Smooth muscle cell (in vitro differentiated cells): Measurements from ENCODE around the gene RSBN1. TPM values are rescaled to one million over a fixed set of nuclear protein-coding genes. Genes with fewer than 3 reads are reported as not detected.

Experiments
- DNase-seq: peaks from one replicate; lab custom pipeline; 2025; ENCODE audit not compliant: unreplicated experiment; lab: John Stamatoyannopoulos, UW
- H2AFZ ChIP-seq: fragments of 200-600 bp; sonication (generic); 2 replicates; pipeline ENCODE4 v1.6.0; 2016; ENCODE audit warnings: antibody characterized with exemption, low read depth, mild to moderate bottlenecking
- H3F3A ChIP-seq: fragments of 200-600 bp; sonication (generic); 2 replicates; pipeline ENCODE4 v1.6.0; 2017; ENCODE audit warnings: antibody characterized with exemption, low read depth
- H3K27ac ChIP-seq: fragments of 200-600 bp; sonication (generic); 2 replicates; pipeline ENCODE4 v1.5.1; 2016; ENCODE audit warnings: low read depth, mild to moderate bottlenecking
- H3K27me3 ChIP-seq: fragments of 200-600 bp; sonication (generic); 2 replicates; pipeline ENCODE4 v1.6.1; 2016; ENCODE audit warnings: low read depth, mild to moderate bottlenecking
- H3K36me3 ChIP-seq: fragments of 200-600 bp; sonication (generic); 2 replicates; pipeline ENCODE4 v1.5.1; 2016; ENCODE audit warnings: low read depth
- H3K4me1 ChIP-seq: fragments of 200-600 bp; sonication (generic); 2 replicates; pipeline ENCODE4 v1.5.1; 2016; ENCODE audit warnings: low read depth
- H3K4me2 ChIP-seq: fragments of 200-600 bp; sonication (generic); 2 replicates; pipeline ENCODE4 v1.6.0; 2016; ENCODE audit warnings: mild to moderate bottlenecking
- H3K4me3 ChIP-seq: fragments of 200-600 bp; sonication (generic); 2 replicates; pipeline ENCODE4 v1.5.1; 2016; ENCODE audit warnings: mild to moderate bottlenecking
- H3K79me2 ChIP-seq: fragments of 200-600 bp; sonication (generic); 2 replicates; pipeline ENCODE4 v1.6.0; 2016; ENCODE audit warnings: low read depth, mild to moderate bottlenecking
- H3K9ac ChIP-seq: fragments of 200-600 bp; sonication (generic); 2 replicates; pipeline ENCODE4 v1.6.0; 2016; ENCODE audit warnings: low read depth
- H3K9me3 ChIP-seq: fragments of 200-600 bp; sonication (generic); replicated peaks from 2 replicates; pipeline ENCODE4 v1.5.1; 2016; ENCODE audit warnings: low read depth
- H4K20me1 ChIP-seq: fragments of 200-600 bp; sonication (generic); 2 replicates; pipeline ENCODE4 v1.6.0; 2016; ENCODE audit warnings: low read depth
- WGBS: methylation state at CpG from one replicate; pipeline ENCODE4 v1.1.7; 2016; ENCODE audit warnings: low lambda C conversion rate; 5-methylcytosine and 5-hydroxymethylcytosine counted together
- polyA plus RNA-seq: library from polyadenylated mRNA; unstranded; fragments of >200 nt; fragmentation: Nextera tagmentation; extraction: Ambion mirVana; gene quantifications from 2 replicates; pipeline ENCODE4 v1.2.1, GENCODE V29; 2016
- total RNA-seq: library from RNA; depleted of rRNA; stranded (reverse); fragments of >200 nt; gene quantifications from 2 replicates; pipeline ENCODE4 v1.2.3, GENCODE V29; 2014
- TF ChIP-seq, protein P1 (sequence below): fragments of 200-600 bp; sonication (generic); IDR thresholded peaks from 2 replicates; pipeline ENCODE4 v1.5.1; 2017; ENCODE audit warnings: borderline replicate concordance, mild to moderate bottlenecking, antibody characterized with exemption; ENCODE audit not compliant: insufficient read depth, poor library complexity, severe bottlenecking

Gene RSBN1
- total and polyA plus RNA-seq, 2 experiments from 2014 or later, result 9.0 to 18.3 TPM

DNA sequence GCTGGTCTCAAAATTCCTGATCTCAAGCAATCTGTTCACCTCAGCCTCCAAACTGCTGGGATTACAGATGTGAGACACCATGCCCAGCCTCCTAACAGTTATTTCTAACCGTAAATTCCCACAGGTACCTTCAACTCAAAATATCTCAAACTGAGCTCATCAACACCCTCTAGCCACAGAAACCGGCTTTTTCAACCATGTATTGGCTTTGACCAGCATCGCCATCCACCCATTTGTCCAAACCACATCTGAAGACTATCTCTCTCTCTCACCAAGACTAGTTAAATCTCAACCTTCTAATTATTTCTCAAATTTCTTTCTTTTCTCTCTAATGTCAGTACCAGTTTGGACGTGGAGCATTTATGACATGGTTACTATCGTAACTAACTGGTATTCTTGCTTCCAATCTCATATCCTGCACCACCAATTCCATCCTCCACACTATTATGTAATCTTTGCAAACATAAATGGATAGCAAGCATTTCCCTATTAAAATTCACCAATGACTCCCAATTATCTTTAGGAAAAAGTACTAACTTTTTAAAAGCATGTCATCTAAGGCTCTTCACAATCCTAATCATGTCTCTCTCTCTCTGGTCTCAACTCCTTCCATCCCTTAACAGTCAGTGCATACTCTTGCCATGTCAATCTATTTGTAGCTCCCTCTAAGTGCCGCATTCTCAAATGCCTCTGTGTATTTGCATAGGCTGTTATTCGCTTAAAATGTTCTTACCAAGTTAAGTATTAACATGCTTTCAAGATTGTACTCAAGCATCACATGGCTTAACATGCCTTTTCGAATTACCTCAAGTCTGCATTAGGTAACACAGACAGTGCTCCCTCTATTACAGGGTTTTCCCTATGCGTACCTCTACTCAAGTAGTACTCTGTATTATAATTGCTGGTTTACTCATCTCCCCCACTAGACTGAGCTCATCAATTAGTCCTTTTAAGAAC, 18.1 kb downstream of the RSBN1 start:
- Histone ChIP-seq H3K4me3 (no peak overlapping the region), H3K36me3 (peaks cover 7% of the 10 kb centered on the region), H3K79me2 (peaks cover 38% of the 10 kb centered on the region), H3K27ac (no peak overlapping the region), H3F3A (no peaks in the 10 kb centered on the region), H3K4me2 (no peak overlapping the region), H3K27me3 (no peaks in the 10 kb centered on the region), H3K9ac (no peak overlapping the region), H3K9me3 (no peaks in the 10 kb centered on the region), H4K20me1 (peaks cover 60% of the 10 kb centered on the region), H2AFZ (no peak overlapping the region), H3K4me1 (no peaks in the 10 kb centered on the region)
- DNase-seq, result no peak
- TF ChIP-seq, protein P1, sequence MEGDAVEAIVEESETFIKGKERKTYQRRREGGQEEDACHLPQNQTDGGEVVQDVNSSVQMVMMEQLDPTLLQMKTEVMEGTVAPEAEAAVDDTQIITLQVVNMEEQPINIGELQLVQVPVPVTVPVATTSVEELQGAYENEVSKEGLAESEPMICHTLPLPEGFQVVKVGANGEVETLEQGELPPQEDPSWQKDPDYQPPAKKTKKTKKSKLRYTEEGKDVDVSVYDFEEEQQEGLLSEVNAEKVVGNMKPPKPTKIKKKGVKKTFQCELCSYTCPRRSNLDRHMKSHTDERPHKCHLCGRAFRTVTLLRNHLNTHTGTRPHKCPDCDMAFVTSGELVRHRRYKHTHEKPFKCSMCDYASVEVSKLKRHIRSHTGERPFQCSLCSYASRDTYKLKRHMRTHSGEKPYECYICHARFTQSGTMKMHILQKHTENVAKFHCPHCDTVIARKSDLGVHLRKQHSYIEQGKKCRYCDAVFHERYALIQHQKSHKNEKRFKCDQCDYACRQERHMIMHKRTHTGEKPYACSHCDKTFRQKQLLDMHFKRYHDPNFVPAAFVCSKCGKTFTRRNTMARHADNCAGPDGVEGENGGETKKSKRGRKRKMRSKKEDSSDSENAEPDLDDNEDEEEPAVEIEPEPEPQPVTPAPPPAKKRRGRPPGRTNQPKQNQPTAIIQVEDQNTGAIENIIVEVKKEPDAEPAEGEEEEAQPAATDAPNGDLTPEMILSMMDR, result no peak
- 97% methylated on average over 9 of the region's 9 CpGs for WGBS

- DNase-seq, result no peak
- no peak overlapping the region for H3K4me2 ChIP-seq
- no peak overlapping the region for H3K9ac ChIP-seq
- no peaks in the 10 kb centered on the region for H3F3A ChIP-seq
- WGBS, result 100% methylated on average over 1 of the region's 1 CpG
- H2AFZ ChIP-seq, result no peak overlapping the region
- TF ChIP-seq, protein P1, result no peak
- H3K4me1 ChIP-seq, result no peaks in the 10 kb centered on the region
- peaks cover 36% of the 10 kb centered on the region for H3K79me2 ChIP-seq
- H3K36me3 ChIP-seq, result peaks cover 7% of the 10 kb centered on the region
- peaks cover 52% of the 10 kb centered on the region for H4K20me1 ChIP-seq
- H3K9me3 ChIP-seq, result no peaks in the 10 kb centered on the region
- no peaks in the 10 kb centered on the region for H3K27me3 ChIP-seq
- no peak overlapping the region for H3K4me3 ChIP-seq
- H3K27ac ChIP-seq, result no peak overlapping the region
Observed at GRCh38 chr1:113792986-113793385, 19.3 kb downstream of the RSBN1 start.

GRCh38 chr1:113792471-113792870, 19.8 kb downstream of the RSBN1 start:
- TF ChIP-seq, protein P1, result no peak
- Histone ChIP-seq H3K9ac (no peak overlapping the region), H3K9me3 (no peaks in the 10 kb centered on the region), H3K4me1 (no peaks in the 10 kb centered on the region), H3F3A (no peaks in the 10 kb centered on the region), H3K27ac (no peak overlapping the region), H3K36me3 (peaks cover 3% of the 10 kb centered on the region), H3K27me3 (no peaks in the 10 kb centered on the region), H3K4me2 (no peak overlapping the region), H4K20me1 (peaks cover 50% of the 10 kb centered on the region), H3K79me2 (peaks cover 35% of the 10 kb centered on the region), H2AFZ (no peak overlapping the region), H3K4me3 (no peak overlapping the region)
- WGBS, result 95% methylated on average over 5 of the region's 5 CpGs
- no peak for DNase-seq
